IPS-18c (cell line): ENCODE measurements around the gene CLCN1.

Source experiments
- H3K4me3 ChIP-seq: 2 replicates; pipeline ENCODE4 v1.7.0; 2013; ENCODE audit warnings: low read depth, mild to moderate bottlenecking, low read length, moderate library complexity; ENCODE audit not compliant: insufficient read depth
- H3K9me3 ChIP-seq: one replicate; pipeline ENCODE4 v1.6.1; 2013; ENCODE audit warnings: mild to moderate bottlenecking, low read length, moderate library complexity; ENCODE audit not compliant: control insufficient read depth, insufficient read depth

Gene CLCN1

GRCh38 chr7:143315776-143316175, at the start of gene CLCN1:
Gene CLCN1, plus strand, starts transcription at chr7:143316111. Its CDS starts 102 bp downstream, at chr7:143316213.
- Histone ChIP-seq H3K9me3 (no peaks in the 10 kb centered on the region), H3K4me3 (no peak within 1 kb of the TSS)

- Histone ChIP-seq H3K4me3 (no peak overlapping the region), H3K9me3 (no peaks in the 10 kb centered on the region)
These were observed 46.7 kb upstream of the CLCN1 start for GRCh38 chr7:143269251-143269650.

GRCh38 chr7:143271240-143271639, 44.7 kb upstream of the CLCN1 start:
- Histone ChIP-seq H3K4me3 (no peak overlapping the region), H3K9me3 (no peaks in the 10 kb centered on the region)

GRCh38 chr7:143272871-143273270, 43.0 kb upstream of the CLCN1 start:
- no peak overlapping the region for H3K4me3 ChIP-seq

GRCh38 chr7:143279186-143280098, 36.5 kb upstream of the CLCN1 start:
- no peaks in the 10 kb centered on the region for H3K9me3 ChIP-seq
- no peak overlapping the region for H3K4me3 ChIP-seq

More at GRCh38 chr7:143272871-143273270, 43.0 kb upstream of the CLCN1 start:
- H3K9me3 ChIP-seq, result no peaks in the 10 kb centered on the region

- Histone ChIP-seq H3K4me3 (no peak overlapping the region), H3K9me3 (no peaks in the 10 kb centered on the region)
These were observed 35.8 kb upstream of the CLCN1 start for GRCh38 chr7:143280160-143280559.

- H3K4me3 ChIP-seq, result no peak overlapping the region
- no peaks in the 10 kb centered on the region for H3K9me3 ChIP-seq
These were observed 35.3 kb upstream of the CLCN1 start for GRCh38 chr7:143280566-143280965.

GRCh38 chr7:143281529-143281928, 34.4 kb upstream of the CLCN1 start:
- H3K4me3 ChIP-seq, result no peak overlapping the region
- no peaks in the 10 kb centered on the region for H3K9me3 ChIP-seq

GRCh38 chr7:143282124-143282523, 33.8 kb upstream of the CLCN1 start:
- H3K9me3 ChIP-seq, result no peaks in the 10 kb centered on the region
- no peak overlapping the region for H3K4me3 ChIP-seq

- Histone ChIP-seq H3K9me3 (peaks cover 4% of the 10 kb centered on the region), H3K4me3 (peak overlapping the region; percentile 16; the same call in 1 of the 2 replicates)
These were observed 32.5 kb upstream of the CLCN1 start for GRCh38 chr7:143283381-143283780.

GRCh38 chr7:143284591-143285469, 31.1 kb upstream of the CLCN1 start, which contains the start of gene TMEM139:
Gene TMEM139, plus strand, starts transcription at chr7:143284958. Its CDS starts 1,000 bp downstream, at chr7:143285958.
- H3K4me3 ChIP-seq, result peak within 1 kb of the TSS; percentile 43
- H3K9me3 ChIP-seq, result peaks cover 6% of the 10 kb centered on the region

GRCh38 chr7:143285470-143285778, 30.5 kb upstream of the CLCN1 start:
- Histone ChIP-seq H3K9me3 (peaks cover 6% of the 10 kb centered on the region), H3K4me3 (peak overlapping the region; percentile 43; the same call in 1 of the 2 replicates)

GRCh38 chr7:143285806-143286521, 29.9 kb upstream of the CLCN1 start:
- Histone ChIP-seq H3K9me3 (peaks cover 6% of the 10 kb centered on the region), H3K4me3 (no peak overlapping the region)

- H3K9me3 ChIP-seq, result peaks cover 6% of the 10 kb centered on the region
- no peak overlapping the region for H3K4me3 ChIP-seq
These were observed 29.4 kb upstream of the CLCN1 start for GRCh38 chr7:143286522-143286890.

- Histone ChIP-seq H3K9me3 (peaks cover 6% of the 10 kb centered on the region), H3K4me3 (peak overlapping the region; percentile 20; the same call in 1 of the 2 replicates)
These were observed 28.5 kb upstream of the CLCN1 start for GRCh38 chr7:143287339-143287934.

- H3K4me3 ChIP-seq, result peak within 1 kb of the TSS; percentile 95
- H3K9me3 ChIP-seq, result peaks cover 6% of the 10 kb centered on the region
These were observed 27.7 kb upstream of the CLCN1 start, which contains the start of gene CASP2 for GRCh38 chr7:143287935-143288826. Gene CASP2, plus strand, starts transcription at chr7:143288351. Its CDS starts 105 bp downstream, at chr7:143288456.
